Activated naive CD4-positive, alpha-beta T cell treated with anti-CD3 and anti-CD28 coated beads, Interleukin-2, amount 50 U/mL, for 16 hours (primary cell): ENCODE results near the gene PCDHA8.
"Not testable (repeated sequence)": the region's sequence is repeated elsewhere in the genome, so short reads cannot be mapped to it uniquely, and the experiment has no call there.

ENCODE experiments used
- DNase-seq: peaks from one replicate; pipeline ENCODE4 v3.0.0-alpha.2; 2020

Gene PCDHA8

GRCh38 chr5:140840978-140841962 is at the start of gene PCDHA8:
Gene PCDHA8 (plus strand): TSS chr5:140841187. CDS start chr5:140841322, 135 bp downstream.
- DNase-seq: no peak

- no peak for DNase-seq
Measured at GRCh38 chr5:140794595-140795258, 46.3 kb upstream of the PCDHA8 start, which contains the start of gene PCDHA2. Gene PCDHA2 (plus strand): TSS chr5:140794852.

GRCh38 chr5:140795259-140795641 is 45.7 kb upstream of the PCDHA8 start:
- DNase-seq: no peak

GRCh38 chr5:140796072-140796717 is 44.8 kb upstream of the PCDHA8 start:
- not testable (repeated sequence) for DNase-seq

- no peak for DNase-seq
Measured at GRCh38 chr5:140796718-140797095, 44.3 kb upstream of the PCDHA8 start.

GRCh38 chr5:140800816-140801493 is 40.0 kb upstream of the PCDHA8 start, which contains the start of gene PCDHA3:
Gene PCDHA3 (plus strand): TSS chr5:140801057.
- DNase-seq: no peak

- DNase-seq: no peak
Measured at GRCh38 chr5:140801494-140801841, 39.5 kb upstream of the PCDHA8 start.

GRCh38 chr5:140802381-140802780 is 38.6 kb upstream of the PCDHA8 start:
- DNase-seq: not testable (repeated sequence)

GRCh38 chr5:140802781-140803271 is 38.2 kb upstream of the PCDHA8 start:
- peak; percentile 9 for DNase-seq

- no peak for DNase-seq
Measured at GRCh38 chr5:140806834-140807775, 33.9 kb upstream of the PCDHA8 start, which contains the start of gene PCDHA4. Gene PCDHA4 (plus strand): TSS chr5:140807068.

- DNase-seq: not testable (repeated sequence)
Measured at GRCh38 chr5:140808241-140808888, 32.6 kb upstream of the PCDHA8 start.

GRCh38 chr5:140808889-140809291 is 32.1 kb upstream of the PCDHA8 start:
- no peak for DNase-seq

- DNase-seq: no peak
Measured at GRCh38 chr5:140821375-140822280, 19.4 kb upstream of the PCDHA8 start, which contains the start of gene PCDHA5. Gene PCDHA5 (plus strand): TSS chr5:140821613.

GRCh38 chr5:140822281-140822629 is 18.7 kb upstream of the PCDHA8 start:
- DNase-seq: no peak

- not testable (repeated sequence) for DNase-seq
Measured at GRCh38 chr5:140822969-140823368, 18.0 kb upstream of the PCDHA8 start.

GRCh38 chr5:140823475-140823874 is 17.5 kb upstream of the PCDHA8 start:
- no peak for DNase-seq

- no peak for DNase-seq
Measured at GRCh38 chr5:140827704-140828361, 13.2 kb upstream of the PCDHA8 start, which contains the start of gene PCDHA6. Gene PCDHA6 (plus strand): TSS chr5:140827960. CDS start chr5:140828092, 132 bp downstream.

GRCh38 chr5:140828362-140828737 is 12.6 kb upstream of the PCDHA8 start:
- no peak for DNase-seq
